ENCODE data around the gene ITGA6. TPM values are rescaled to one million over a fixed set of nuclear protein-coding genes. Genes with fewer than 3 reads are reported as not detected.
"Not testable (repeated sequence)": the region's sequence is repeated elsewhere in the genome, so short reads cannot be mapped to it uniquely, and the experiment has no call there.

Gene ITGA6
- total RNA-seq, 2 experiments from 2014 or later = 22.8 to 26.8 TPM

DNA sequence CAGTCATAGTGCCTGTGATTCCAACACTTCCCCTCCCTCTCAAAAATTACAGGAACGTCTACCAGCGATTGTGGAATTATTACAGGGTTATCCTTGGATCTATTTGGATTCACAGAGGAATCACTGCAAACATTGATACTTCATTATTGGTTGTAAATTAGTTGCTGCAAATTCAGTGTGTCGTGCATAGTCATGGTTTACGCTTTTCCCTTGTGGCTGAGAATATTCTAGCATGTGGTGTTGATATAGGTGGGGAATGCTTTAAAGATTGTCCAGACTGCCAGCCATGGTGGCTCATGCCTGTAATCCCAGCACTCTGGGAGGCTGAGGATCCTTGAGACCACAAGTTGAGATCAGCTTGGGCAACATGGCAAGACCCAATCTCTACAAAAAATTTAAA is 79.8 kb downstream of the ITGA6 start:
- Mint-ChIP-seq H3K9me3 (peaks cover 7% of the 10 kb centered on the region), H3K4me1 (peaks cover 28% of the 10 kb centered on the region), H3K4me3 (no peak overlapping the region), H3K36me3 (peaks cover 53% of the 10 kb centered on the region), H3K27me3 (no peaks in the 10 kb centered on the region), H3K27ac (no peak overlapping the region)
- POLR2A ChIA-PET = no interaction called here
- no peak for ATAC-seq (ENCODE audit: low read depth)
- no peak for DNase-seq

GRCh38 chr2:172510088-172510487 is 82.7 kb downstream of the ITGA6 start:
- Mint-ChIP-seq H3K36me3 (peaks cover 70% of the 10 kb centered on the region), H3K4me1 (peaks cover 24% of the 10 kb centered on the region), H3K4me3 (peak overlapping the region; percentile 70), H3K27me3 (no peaks in the 10 kb centered on the region), H3K9me3 (peaks cover 25% of the 10 kb centered on the region), H3K27ac (peak overlapping the region; percentile 79)
- DNase-seq (no peak), ATAC-seq (ENCODE audit: low read depth) (no peak)
- POLR2A ChIA-PET = interaction anchor here (0.9 kb wide), 1 partner anchor 45 kb away, joined by 3 read pairs; no protein-coding TSS in a partner anchor

DNA sequence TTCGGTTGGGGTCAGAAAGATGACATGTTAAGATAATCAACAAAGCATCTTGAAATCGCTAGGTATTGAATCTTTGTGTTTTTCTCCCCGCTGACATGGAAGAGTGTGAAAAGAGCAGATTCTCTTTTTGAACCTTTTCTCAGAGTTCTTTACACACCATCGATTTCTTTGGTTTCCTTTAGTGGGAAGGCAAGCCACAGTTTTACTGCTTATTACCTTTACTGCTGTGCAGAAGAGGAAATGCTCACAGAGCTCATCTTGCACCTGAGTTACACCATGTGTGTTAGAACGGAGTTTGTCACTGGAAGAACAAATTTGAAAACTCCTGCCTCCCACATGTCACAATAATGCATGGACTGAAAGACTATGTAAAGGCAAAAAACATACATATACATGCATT is 83.2 kb downstream of the ITGA6 start:
- DNase-seq = no peak
- no peaks in the 10 kb centered on the region for H3K27me3 Mint-ChIP-seq
- H3K4me3 Mint-ChIP-seq = peak overlapping the region; percentile 70
- ATAC-seq (ENCODE audit: low read depth) = peak; percentile 58
- peaks cover 24% of the 10 kb centered on the region for H3K4me1 Mint-ChIP-seq
- POLR2A ChIA-PET = interaction anchor here (0.9 kb wide), 1 partner anchor 44 kb away, joined by 3 read pairs; no protein-coding TSS in a partner anchor
- H3K27ac Mint-ChIP-seq = peak overlapping the region; percentile 79
- peaks cover 25% of the 10 kb centered on the region for H3K9me3 Mint-ChIP-seq
- peaks cover 66% of the 10 kb centered on the region for H3K36me3 Mint-ChIP-seq

GRCh38 chr2:172512810-172513523 is 85.6 kb downstream of the ITGA6 start:
- Mint-ChIP-seq H3K4me1 (peaks cover 23% of the 10 kb centered on the region), H3K4me3 (no peak overlapping the region), H3K9me3 (peaks cover 33% of the 10 kb centered on the region), H3K36me3 (peaks cover 63% of the 10 kb centered on the region), H3K27ac (no peak overlapping the region), H3K27me3 (no peaks in the 10 kb centered on the region)
- ATAC-seq (ENCODE audit: low read depth) = no peak
- POLR2A ChIA-PET = no interaction called here
- no peak for DNase-seq

GRCh38 chr2:172513524-172513900 is 86.1 kb downstream of the ITGA6 start:
- ATAC-seq (ENCODE audit: low read depth) (no peak), DNase-seq (no peak)
- POLR2A ChIA-PET = no interaction called here
- Mint-ChIP-seq H3K36me3 (peaks cover 59% of the 10 kb centered on the region), H3K4me3 (no peak overlapping the region), H3K9me3 (peaks cover 33% of the 10 kb centered on the region), H3K27me3 (no peaks in the 10 kb centered on the region), H3K27ac (no peak overlapping the region), H3K4me1 (peaks cover 19% of the 10 kb centered on the region)

DNA sequence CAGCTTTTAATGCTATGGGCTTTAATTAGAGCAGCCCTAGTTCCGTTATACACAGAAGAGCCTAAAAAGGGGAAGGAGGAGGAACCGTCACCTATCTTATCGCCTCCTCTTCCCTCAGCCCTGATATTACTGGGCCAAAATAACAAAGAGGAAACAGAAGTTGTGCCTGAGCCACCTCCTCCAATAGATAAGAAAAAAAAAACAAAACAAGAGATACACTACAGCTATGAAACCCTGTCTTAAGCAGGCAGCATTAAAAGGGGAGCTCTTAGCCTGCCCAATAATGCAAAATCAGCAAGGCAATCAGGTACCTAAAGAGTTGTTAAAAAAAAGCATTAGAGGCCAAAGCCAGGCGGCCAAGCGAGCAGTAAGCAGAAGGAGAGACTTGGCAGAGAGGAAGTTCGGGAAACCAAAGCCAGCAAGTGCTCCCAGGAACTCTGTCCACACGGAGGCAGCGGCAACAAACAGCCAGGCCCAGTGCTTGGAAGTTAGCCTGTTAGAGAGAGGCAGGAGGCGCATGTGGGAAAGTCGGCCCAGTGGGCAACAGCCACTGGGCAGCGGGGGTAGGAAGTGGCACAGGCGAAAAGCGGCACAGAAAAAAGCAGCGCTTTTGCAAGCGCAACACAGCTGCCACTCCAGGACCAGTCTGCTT is 86.7 kb downstream of the ITGA6 start:
- DNase-seq (no peak), ATAC-seq (ENCODE audit: low read depth) (no peak)
- Mint-ChIP-seq H3K4me3 (no peak overlapping the region), H3K27me3 (no peaks in the 10 kb centered on the region), H3K36me3 (peaks cover 59% of the 10 kb centered on the region), H3K4me1 (peaks cover 16% of the 10 kb centered on the region), H3K9me3 (peaks cover 38% of the 10 kb centered on the region), H3K27ac (no peak overlapping the region)
- POLR2A ChIA-PET = no interaction called here

- no peak for DNase-seq
- no peak overlapping the region for H3K27ac Mint-ChIP-seq
- H3K9me3 Mint-ChIP-seq = peaks cover 55% of the 10 kb centered on the region
- peaks cover 64% of the 10 kb centered on the region for H3K36me3 Mint-ChIP-seq
- H3K4me1 Mint-ChIP-seq = peaks cover 4% of the 10 kb centered on the region
- no peak overlapping the region for H3K4me3 Mint-ChIP-seq
- H3K27me3 Mint-ChIP-seq = no peaks in the 10 kb centered on the region
- ATAC-seq (ENCODE audit: low read depth) = no peak
- POLR2A ChIA-PET = no interaction called here
Observed at GRCh38 chr2:172516299-172516698, 88.9 kb downstream of the ITGA6 start.

DNA sequence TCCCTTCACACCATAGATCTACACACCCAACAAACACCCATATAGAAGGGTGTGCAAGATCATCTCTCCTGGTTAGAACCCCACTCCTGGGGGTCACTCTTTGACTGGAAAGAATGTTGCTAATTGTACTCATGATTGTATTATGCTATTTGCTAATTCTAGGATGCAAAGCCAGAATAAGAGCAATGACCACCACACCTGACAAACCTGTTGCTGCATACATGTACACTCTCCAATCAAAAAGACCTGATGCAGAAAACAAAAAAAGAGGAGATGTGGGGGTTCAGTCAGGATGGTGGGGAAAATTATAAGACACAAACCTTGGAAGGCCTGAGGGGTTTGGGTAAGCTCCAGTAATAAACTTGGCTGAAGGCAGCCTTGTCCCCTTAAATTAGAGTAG is 91.6 kb downstream of the ITGA6 start:
- Mint-ChIP-seq H3K4me1 (no peaks in the 10 kb centered on the region), H3K27ac (no peak overlapping the region), H3K36me3 (peaks cover 52% of the 10 kb centered on the region), H3K4me3 (no peak overlapping the region), H3K27me3 (no peaks in the 10 kb centered on the region), H3K9me3 (peaks cover 38% of the 10 kb centered on the region)
- POLR2A ChIA-PET = no interaction called here
- DNase-seq (no peak), ATAC-seq (ENCODE audit: low read depth) (no peak)

- DNase-seq (no peak), ATAC-seq (ENCODE audit: low read depth) (no peak)
- H3K27ac Mint-ChIP-seq = no peak overlapping the region
- H3K27me3 Mint-ChIP-seq = no peaks in the 10 kb centered on the region
- H3K9me3 Mint-ChIP-seq = peaks cover 35% of the 10 kb centered on the region
- peaks cover 53% of the 10 kb centered on the region for H3K36me3 Mint-ChIP-seq
- peaks cover 2% of the 10 kb centered on the region for H3K4me1 Mint-ChIP-seq
- H3K4me3 Mint-ChIP-seq = no peak overlapping the region
- POLR2A ChIA-PET = no interaction called here
Observed at GRCh38 chr2:172525601-172526000, 98.2 kb downstream of the ITGA6 start.

- Mint-ChIP-seq H3K27ac (no peak overlapping the region), H3K4me1 (peaks cover 3% of the 10 kb centered on the region), H3K27me3 (no peaks in the 10 kb centered on the region), H3K9me3 (peaks cover 44% of the 10 kb centered on the region), H3K36me3 (peaks cover 62% of the 10 kb centered on the region), H3K4me3 (no peak overlapping the region)
- DNase-seq = no peak
- no peak for ATAC-seq (ENCODE audit: low read depth)
- POLR2A ChIA-PET = no interaction called here
Observed at GRCh38 chr2:172531309-172531708, 103.9 kb downstream of the ITGA6 start.

- H3K27me3 Mint-ChIP-seq; ATAC-seq (ENCODE audit: low read depth); DNase-seq; H3K27ac Mint-ChIP-seq; POLR2A ChIA-PET; H3K4me1 Mint-ChIP-seq; H3K4me3 Mint-ChIP-seq: not testable (repeated sequence)
- H3K9me3 Mint-ChIP-seq = peaks cover 40% of the 10 kb centered on the region
- H3K36me3 Mint-ChIP-seq = peaks cover 61% of the 10 kb centered on the region
Observed at GRCh38 chr2:172532461-172532860, 105.1 kb downstream of the ITGA6 start.

DNA sequence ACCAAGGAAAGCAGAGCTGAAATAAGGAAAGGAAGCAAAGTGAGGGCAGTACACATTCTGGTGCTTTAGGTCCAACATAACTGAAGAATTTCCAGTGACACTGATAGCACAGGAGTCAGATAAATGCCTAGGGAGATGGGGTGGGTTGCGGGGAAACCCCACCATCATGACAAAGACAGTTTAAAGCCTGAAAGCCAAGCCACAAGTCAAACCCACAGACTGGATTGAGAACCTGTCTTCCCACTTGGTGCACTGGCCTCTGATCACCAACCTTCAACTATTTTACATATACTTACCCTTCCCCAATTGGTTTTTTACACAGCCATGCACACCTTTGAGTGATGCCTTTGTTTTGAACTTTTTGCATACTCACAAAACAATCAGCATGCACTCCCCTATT is 106.3 kb downstream of the ITGA6 start:
- H3K27ac Mint-ChIP-seq = no peak overlapping the region
- H3K9me3 Mint-ChIP-seq = peaks cover 36% of the 10 kb centered on the region

DNA sequence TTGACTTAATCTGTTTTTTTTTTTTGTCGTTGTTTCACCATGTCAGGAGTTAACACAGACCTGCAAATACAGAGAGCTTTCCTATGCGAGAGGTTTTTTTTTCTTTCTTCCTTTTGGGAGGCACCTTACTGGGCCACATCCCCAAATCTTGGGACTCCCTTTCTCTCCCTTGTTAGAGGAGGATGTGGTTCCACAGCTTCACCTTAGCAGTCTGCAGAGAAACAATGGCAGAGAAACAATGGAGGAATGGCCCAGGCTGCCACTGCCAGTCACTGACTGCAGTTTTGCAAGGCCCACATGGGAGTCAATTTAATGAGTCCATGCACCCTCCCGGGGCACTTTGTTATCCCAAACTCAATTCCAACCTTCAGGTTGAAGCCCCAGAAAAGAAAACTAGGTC is 107.7 kb downstream of the ITGA6 start:
- Mint-ChIP-seq H3K27me3 (no peaks in the 10 kb centered on the region), H3K9me3 (peaks cover 32% of the 10 kb centered on the region), H3K36me3 (peaks cover 54% of the 10 kb centered on the region), H3K4me3 (no peak overlapping the region), H3K27ac (no peak overlapping the region), H3K4me1 (peaks cover 3% of the 10 kb centered on the region)
- no peak for DNase-seq
- ATAC-seq (ENCODE audit: low read depth) = no peak
- POLR2A ChIA-PET = no interaction called here

More for the DNA sequence above, 106.3 kb downstream of the ITGA6 start:
- H3K36me3 Mint-ChIP-seq = peaks cover 58% of the 10 kb centered on the region
- DNase-seq (no peak), ATAC-seq (ENCODE audit: low read depth) (no peak)
- H3K4me3 Mint-ChIP-seq = no peak overlapping the region
- H3K27me3 Mint-ChIP-seq = no peaks in the 10 kb centered on the region
- H3K4me1 Mint-ChIP-seq = peaks cover 3% of the 10 kb centered on the region
- POLR2A ChIA-PET = no interaction called here

- not testable (repeated sequence) for H3K27me3 Mint-ChIP-seq, H3K4me3 Mint-ChIP-seq
Observed at GRCh38 chr2:172537851-172538250, 110.5 kb downstream of the ITGA6 start.

More at GRCh38 chr2:172537851-172538250, 110.5 kb downstream of the ITGA6 start:
- H3K36me3 Mint-ChIP-seq = peaks cover 53% of the 10 kb centered on the region
- H3K27ac Mint-ChIP-seq; ATAC-seq (ENCODE audit: low read depth); H3K4me1 Mint-ChIP-seq; POLR2A ChIA-PET; DNase-seq: not testable (repeated sequence)
- peaks cover 30% of the 10 kb centered on the region for H3K9me3 Mint-ChIP-seq

All from activated naive CD8-positive, alpha-beta T cell treated with anti-CD3 and anti-CD28 coated beads, Interleukin-2, amount 10 ng/mL, durations not matched to agents 7 days and 5 days (primary cell).